ENCODE measurements around the gene TYW1B.
"Not testable (repeated sequence)": the region's sequence is repeated elsewhere in the genome, so short reads cannot be mapped to it uniquely, and the experiment has no call there.

Gene TYW1B

DNA sequence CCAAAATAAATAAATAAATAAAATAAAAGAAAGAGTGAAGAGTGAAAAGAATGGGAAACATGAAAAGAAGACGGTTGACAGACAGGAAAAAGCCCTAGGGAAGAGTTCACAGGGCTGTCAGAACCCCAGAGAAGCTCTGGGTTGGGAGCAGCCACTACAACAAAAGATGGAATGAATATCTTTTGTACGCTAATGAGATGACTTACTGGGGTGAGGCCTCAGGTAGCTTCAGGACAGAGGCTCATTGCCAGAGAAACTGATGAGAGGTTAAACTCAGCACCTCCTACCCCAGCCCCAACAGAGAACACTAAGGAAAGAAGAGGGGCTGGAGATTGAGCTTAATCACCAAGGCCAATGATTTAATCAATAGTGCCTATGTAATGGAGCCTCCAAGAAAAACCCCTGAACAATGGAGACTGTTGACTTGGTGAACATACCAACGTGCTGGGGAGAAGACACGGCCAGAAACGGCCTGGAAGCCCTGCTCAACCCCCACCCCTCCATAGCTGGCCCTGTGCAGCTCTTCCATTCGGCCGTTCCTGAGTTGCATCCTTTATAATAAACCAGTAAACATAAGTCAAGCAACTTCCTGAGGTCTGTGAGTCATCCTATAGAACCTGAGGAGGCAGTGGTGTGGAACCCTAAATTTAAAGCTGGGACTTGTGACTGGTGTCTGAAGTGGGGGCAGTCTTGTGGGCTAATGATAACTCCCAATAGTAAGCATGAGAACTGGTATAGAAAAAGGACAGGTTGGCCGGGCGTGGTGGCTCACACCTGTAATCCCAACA is 11.4 kb downstream of the TYW1B start:
- not testable (repeated sequence) for DNase-seq

DNA sequence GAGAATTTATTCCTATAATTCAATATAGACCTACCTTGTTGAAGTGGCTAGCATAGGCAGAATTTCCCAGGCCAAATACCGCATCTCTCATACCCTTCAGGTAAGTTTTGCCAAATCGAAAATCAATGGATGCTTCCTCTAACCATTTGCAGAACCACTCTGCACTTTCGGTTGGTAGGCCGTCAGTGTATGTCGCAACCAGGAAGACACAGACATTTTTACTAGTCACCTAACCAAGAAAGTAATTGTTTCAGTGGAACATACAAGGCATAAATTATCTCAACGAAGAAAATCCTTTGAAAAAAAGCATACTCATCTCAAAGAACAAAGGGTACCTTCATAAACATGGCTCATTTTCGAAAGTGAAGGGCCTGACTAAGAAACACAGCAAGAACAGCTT is 17.6 kb downstream of the TYW1B start:
- DNase-seq = not testable (repeated sequence)

DNA sequence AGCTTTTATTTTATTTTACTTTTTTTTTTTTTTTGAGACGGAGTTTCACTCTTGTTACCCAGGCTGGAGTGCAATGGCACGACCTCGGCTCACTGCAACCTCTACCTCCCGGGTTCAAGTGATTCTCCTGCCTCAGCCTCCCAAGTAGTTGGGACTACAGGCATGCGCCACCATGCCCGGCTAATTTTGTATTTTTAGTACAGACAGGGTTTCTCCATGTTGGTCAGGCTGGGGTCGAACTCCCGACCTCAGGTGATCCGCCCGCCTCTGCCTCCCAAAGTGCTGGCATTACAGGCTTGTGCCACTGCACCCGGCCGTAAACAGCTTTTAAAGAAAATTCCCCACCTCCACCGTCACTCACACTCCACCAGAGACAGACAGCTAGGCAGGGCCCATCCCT is 19.5 kb downstream of the TYW1B start:
- DNase-seq = not testable (repeated sequence)

DNA sequence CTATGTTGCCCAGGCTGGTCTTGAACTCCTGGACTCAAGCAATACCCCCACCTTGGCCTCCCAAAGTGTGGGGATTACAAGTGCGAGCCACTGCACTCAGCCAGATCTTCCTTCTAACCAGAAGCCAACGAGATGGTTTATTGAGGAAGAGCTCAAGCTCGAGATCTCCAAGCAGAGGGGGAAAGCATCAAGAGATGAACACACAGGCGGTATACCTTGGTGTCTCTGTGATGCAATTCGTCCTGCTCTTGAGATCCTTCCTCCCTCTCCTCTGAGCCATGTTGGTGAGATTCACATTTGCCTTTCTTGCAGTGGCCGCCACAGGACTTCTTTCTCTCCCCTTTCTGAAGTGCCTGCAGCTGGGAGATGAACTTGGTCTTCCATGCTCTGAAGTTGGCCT is 21.1 kb downstream of the TYW1B start:
- not testable (repeated sequence) for DNase-seq

DNA sequence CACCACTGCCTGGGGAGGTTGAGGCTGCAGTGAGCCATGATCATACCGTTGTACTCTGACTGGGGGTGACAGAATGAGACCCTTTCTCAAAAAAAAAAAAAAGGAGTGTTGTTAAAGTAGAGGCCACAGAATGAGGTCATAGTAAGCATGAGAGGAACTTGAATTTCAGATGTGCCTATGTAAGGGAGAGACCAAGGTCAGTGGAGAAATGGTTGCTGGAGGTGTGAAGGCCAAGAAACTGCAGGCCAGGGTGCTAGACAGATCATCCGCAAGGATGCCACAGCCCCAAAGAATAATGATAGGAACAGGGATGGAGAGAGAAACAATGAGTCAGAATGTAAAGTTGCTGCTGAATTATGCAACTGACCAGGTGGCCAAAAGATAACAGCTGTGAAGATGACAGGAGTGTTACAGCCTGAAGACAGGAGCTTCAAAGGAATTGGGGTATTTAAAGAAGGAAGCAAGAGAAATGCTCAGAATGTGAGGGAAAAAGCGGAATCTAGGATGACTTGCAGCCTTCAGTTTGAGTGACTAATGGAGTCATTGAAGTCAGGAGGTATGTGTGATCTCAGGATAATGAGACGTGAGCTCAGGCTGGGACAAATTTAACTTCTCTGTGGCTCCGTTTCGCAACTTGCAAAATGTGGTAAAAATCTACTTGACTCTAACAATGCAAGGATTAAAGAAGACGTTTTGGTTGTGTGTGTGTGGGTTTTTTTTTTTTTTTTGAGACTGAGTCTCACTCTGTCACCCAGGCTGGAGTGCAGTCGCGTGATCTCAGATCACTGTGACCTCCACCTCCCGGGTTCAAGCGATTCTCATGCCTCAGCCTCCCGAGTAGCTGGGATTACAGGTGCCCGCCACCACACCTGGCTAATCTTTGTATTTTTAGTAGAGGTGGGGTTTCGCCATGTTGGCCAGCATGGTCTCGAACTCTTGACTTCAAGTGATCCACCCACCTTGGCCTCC is 22.2 kb downstream of the TYW1B start:
- DNase-seq = no peak

DNA sequence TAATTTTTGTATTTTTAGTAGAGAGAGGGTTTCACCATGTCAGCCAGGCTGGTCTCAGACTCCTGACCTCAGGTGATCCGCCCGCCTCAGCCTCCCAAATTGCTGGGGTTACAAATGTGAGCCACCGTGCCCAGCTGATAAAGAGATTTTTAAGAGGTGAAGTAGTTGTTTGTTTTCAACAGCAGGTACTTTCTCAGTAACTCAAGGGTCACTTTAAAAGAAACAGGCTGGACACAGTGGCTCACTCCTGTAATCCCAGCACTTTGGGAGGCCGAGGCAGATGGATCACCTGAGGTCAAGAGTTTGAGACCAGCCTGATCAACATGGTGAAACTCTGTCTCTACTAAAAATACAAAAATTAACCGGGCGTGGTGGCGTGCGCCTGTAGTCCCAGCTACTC is 24.2 kb downstream of the TYW1B start:
- not testable (repeated sequence) for DNase-seq

DNA sequence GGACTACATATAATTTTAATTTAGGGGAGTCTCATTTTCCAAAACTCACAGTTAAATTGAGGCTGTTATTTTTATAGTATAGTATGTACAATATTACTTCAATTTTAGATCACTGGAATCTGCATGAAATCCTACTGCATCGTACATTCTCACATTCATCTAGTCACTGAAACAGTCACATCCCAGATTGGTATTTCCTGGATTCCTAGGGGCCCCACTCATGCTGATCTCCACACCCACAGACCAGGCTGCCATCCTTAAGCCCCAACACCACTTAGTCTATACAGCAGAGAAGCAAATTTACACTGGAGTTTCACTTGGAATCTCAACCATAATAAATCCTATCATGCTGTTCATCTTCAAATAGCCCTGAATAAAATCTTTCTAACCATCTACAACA is 26.4 kb downstream of the TYW1B start:
- DNase-seq = not testable (repeated sequence)

DNA sequence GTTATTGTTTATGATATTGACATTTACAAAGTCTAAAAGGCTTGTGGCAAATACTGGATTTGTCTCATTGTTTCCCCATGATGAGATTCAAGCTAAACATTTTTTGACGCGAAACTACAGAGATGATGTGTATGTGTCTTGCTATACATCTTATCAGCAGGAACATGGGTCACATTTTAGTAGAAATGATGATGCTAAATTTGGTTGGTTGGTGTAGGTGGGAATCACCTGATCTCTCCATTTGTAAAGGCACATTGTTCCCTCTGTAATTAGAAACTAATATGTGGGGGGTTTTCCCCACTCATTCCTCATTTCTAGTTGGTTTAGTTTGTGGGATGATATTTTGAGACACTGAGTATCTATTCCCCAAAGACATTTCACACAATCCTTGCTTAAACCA is 32.6 kb downstream of the TYW1B start:
- DNase-seq = not testable (repeated sequence)

DNA sequence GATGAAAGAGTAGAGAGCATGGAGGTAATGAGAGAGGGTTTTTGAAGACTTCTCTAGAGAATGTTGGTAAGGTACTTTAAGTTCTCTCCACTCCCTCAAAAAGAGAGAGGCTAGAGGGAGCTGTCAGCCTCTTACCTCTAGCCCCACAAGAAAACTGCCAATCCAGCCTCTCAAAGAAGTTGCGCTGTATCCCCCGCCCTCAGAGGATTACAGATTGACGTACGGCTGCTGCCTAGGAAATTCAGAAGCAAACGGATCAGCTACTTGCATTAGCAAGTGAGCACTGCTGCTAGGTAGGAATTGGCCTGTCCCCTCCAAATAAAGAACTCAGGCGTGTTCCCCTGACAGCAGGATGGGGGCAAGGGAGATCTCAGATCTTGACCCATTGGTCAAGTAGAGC is 34.2 kb downstream of the TYW1B start:
- no peak for DNase-seq

DNA sequence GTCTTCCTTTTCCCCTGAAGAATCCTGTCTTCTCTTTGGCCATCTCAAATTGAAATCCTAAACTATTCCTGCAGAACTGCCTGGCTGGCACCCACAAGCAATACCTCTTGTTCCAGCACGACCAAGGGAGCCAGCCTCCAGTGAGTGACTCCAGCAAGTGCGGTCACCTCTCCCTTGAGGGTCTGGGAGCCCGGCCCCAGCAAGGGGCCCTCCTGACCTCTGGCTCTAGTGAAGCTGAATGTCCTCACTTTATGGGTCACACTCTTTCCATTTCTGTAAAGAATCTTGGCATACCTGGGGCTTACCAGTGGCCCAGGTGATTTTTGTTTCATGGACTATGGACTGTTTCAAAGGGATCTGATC is 37.3 kb downstream of the TYW1B start:
- DNase-seq = not testable (repeated sequence)

DNA sequence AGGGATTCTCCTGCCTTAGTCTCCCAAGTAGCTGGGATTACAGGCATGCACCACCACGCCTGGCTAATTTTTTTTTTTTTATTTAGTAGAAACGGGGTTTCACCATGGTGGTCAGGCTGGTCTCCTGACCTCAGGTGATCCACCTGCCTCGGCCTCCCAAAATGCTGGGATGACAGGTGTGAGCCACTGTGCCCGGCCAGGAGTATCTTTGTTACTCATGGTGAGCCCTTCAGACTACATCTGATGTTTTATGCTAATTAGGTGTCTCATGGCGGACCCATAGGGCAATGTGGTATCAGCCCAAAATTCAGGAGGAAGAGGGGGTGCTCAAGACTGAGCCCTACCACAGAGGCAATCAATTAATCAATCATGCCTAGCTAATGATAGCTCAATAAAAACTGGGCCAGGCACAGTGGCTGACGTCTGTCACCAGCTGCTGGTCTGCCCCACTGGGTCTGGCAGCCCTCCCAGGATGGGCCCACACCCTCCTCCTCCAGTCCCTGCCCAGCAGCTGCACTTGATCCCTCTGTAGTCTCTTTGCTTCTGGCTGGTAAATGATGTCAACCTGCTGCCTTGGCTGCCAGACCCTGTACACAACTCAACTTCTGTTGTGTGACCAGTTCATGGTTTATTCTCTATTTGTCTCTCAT is 37.8 kb downstream of the TYW1B start:
- DNase-seq = not testable (repeated sequence)

DNA sequence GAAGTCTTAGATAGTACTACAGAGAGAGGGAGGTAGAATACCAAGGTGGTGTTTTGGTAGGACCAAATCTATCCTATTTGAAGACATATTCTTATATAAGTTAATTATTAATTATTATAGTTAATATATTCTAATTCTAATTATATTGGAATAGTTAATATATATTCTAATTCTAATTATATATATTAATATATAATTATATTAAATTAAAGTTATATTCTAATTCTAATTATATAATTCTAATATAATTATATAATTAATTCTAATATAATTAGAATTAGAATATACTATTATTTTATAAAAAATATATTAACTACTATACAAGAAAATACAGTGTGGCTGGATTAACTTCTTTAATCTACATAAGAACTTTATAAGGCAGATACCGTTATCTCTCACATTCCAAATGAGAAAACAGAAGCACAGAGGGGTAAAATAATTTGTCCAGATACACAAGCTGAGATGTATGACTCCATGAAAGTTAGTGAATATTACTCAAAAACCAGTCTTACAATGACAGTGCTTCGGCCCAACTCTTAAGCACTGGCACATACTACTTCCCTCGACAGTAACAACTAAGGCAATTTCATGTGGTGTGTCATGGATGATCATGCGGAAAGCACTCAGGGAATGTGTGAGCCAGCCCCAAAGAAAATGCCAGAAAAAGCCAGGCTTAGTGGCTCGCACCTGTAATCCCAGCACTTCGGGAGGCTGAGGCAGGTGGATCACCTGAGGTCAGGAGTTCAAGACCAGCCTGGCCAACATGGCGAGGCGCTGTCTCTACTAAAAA is 42.6 kb downstream of the TYW1B start:
- DNase-seq = no peak

DNA sequence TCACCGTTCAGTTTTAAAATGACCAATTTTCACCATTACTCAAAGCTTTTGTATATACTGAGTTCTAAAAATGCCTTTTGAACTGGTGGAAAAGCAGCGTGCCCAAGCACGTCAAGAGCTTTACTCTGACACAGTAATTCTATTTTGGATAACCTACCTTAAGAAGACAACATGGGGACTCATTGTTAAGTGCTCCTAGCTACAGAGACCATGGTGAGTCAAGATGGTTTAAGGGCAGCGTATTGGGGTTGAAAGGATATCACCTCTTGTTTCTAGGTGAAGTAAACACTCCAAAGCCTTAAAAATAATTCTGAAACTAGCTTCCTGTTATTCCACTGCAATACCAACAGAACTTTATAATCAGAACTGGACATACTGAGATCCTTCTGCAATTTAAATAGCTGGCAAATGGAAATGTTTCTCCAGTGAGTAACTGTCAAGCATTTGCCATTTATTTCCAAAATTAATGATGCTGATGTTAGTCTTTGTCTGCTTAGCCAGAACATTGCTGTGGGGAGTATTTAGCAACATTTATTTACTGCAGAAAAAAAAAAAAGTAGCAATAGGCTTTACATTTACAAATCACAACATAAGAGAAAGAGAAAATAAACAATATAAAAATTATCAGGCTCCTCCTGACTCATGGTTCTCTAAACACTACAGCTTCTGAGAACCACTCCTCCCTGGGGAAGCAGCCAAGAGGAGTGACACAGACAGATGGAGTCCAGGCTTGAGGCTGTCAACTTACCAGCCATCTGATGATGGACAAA is 44.2 kb downstream of the TYW1B start:
- DNase-seq = not testable (repeated sequence)

DNA sequence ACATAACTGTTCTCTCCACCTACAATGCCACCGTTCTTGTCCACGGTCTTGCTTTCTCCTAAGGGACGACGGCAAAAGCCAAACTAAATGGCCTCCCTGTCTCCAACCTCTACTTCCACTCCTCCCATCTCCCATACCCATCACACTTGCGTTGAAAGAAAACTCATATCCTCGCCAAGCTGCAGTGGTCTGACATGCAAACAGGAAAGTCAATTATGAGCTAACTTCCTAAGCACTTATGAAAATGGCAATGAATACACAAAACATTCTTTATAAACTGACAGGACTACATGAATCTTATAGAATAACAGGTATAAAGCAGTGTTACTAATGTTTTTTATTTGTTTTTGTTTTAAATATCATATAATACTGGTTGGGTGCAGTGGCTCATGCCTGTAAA is 46.4 kb downstream of the TYW1B start:
- DNase-seq = no peak

DNA sequence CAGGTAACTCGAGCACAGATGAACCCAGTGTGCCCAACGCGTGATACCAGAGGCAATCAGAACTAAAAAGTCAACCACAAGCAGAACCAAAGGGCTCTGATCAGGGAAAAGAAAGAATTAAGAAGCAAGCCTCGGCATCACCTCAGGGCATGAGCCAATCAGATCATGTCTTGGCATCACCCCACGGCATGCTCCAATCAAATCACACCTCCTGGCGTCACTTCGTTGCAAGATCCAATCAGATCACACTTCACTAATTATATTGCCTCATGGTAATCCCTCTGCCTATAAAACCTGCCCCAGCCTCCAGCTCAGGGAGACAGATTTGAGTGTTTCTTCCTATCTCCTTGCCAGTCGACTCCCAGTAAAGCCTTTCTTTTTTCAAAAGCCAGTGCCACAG is 46.8 kb downstream of the TYW1B start:
- DNase-seq = no peak

DNA sequence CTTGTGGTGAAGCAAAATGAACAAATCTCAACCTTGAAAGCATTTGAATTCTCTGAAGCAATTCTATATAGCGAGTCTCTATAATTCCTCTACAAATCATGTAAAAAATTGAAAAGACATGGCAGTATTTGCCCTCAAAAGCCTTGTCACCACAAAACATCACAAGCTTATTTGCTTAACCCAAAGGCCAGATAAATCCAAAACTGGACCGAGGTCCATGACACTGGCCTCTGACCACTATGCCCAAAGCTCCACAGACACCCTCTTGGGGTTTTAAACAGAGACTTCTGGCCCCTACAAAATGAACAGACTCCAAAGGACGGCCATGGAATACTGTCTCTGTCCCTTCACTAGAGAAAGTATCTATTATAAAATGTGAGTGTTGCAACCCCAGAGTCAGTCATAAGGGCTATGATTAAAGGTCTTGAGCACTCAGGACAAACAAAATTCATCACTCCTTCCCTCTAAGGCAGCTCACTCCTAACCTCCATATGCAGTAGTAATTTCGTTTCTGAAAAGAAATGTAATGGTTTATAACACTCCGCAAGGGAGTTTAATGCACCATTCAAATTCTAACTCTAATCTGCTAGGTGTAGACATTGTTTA is 47.6 kb downstream of the TYW1B start:
- DNase-seq = not testable (repeated sequence)

DNA sequence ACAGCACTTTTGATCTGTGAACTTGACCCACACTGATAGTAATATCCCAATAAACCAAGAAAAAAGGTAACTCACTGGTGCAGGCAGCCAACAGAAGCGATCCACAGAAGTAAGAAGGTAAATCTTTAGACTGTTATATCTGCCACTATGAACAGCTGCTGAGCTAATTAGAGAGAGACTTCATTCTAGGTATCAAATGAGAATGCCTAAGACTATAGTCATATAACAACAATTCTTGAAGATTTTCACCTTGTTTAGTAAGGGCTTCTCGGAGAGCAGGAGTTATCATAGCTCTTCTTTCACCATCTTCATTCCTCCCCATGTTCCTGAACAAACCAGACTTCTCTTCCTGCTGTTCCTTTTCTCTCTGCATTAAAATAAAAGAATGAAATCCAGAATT is 50.8 kb downstream of the TYW1B start:
- not testable (repeated sequence) for DNase-seq

DNA sequence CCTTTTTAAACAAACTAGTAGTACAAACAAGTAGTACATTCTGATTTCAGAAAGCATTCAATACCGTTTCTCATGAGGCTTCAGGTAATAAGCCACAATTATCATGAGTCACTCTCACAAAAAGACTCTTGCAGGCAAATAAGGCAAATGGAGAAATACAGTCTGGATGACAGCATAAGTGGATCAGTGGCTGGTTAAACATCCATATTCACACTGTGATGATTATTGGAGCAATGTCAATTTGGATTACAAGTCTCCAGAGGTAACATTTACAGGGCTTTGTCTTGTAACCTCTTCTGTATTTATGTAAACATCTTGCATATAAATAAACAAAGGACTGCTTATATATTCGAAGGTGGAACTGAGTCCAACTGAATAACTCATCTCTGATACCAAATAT is 55.4 kb downstream of the TYW1B start:
- DNase-seq = not testable (repeated sequence)

DNA sequence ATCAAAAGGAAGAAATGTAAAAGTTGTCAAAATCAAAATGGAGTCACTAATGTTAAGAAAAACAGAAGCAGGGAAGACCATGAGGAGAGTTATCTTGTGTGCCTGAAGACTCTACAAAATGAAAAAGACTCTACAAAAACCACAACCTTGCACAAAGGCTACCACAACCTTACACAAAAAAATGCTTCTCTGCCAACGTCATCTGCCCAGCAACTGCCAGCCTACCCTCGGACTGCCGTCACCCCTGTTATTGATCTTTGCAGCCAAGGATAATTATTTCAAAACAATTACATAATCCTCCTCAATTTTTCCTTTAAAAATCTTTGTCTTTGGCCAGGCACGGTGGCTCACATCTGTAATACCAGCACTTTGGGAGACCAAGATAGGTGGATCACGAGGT is 61.0 kb downstream of the TYW1B start:
- not testable (repeated sequence) for DNase-seq

DNA sequence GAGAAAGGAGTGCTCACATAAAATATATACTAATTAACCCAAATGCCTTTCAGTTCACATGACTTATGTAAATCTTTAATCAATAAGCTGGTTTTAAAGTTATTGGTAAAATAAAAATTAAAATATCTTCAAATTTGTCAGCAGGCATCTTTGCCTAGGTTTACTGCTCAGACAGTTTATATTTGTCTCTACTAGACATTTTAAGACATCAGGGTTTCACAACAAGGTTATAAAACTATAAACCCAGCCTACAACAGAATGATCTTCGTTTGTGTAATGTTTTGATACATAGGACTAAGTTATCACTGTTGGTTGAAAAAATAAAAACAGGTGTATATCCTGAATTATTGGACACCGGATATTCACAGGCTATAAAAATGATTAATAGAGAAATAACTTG is 67.4 kb downstream of the TYW1B start:
- DNase-seq = no peak

DNA sequence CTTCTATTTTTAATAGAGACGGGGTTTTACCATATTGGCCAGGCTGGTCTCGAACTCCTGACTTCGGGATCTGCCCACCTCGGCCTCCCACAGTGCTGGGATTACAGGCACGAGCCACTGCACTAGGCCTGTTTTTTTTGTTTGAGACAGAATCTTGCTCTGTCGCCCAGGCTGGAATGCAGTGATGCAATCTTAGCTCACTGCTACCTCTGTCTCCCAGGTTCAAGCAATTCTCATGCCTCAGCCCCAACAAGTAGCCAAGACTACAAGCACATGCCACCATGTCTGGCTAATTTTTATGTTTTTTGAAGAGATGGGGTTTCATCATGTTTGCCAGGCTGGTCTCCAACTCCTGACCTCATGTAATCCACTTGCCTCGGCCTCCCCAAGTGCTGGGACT is 73.7 kb downstream of the TYW1B start:
- DNase-seq = no peak
